NCI-H2171 (cell line): ENCODE data around the gene PI4KA.
"Not testable (repeated sequence)": the region's sequence is repeated elsewhere in the genome, so short reads cannot be mapped to it uniquely, and the experiment has no call there.

Experiments used
- DNase-seq: peaks from one replicate; lab custom pipeline; 2025; lab: John Stamatoyannopoulos, UW

PI4KA gene

GRCh38 chr22:20724676-20725454 is 133.7 kb downstream of the PI4KA start:
- DNase-seq = no peak

GRCh38 chr22:20721409-20722218 is 137.0 kb downstream of the PI4KA start:
- no peak for DNase-seq

- DNase-seq = no peak
These were observed 137.8 kb downstream of the PI4KA start for GRCh38 chr22:20720692-20721408.

GRCh38 chr22:20718727-20719126 is 139.9 kb downstream of the PI4KA start:
- DNase-seq = not testable (repeated sequence)

- not testable (repeated sequence) for DNase-seq
These were observed 140.6 kb downstream of the PI4KA start for GRCh38 chr22:20717981-20718380.

GRCh38 chr22:20717213-20717866 is 141.3 kb downstream of the PI4KA start:
- DNase-seq = not testable (repeated sequence)

- not testable (repeated sequence) for DNase-seq
These were observed 145.5 kb downstream of the PI4KA start for GRCh38 chr22:20713116-20713515.

GRCh38 chr22:20709966-20710365 is 148.6 kb downstream of the PI4KA start:
- DNase-seq = not testable (repeated sequence)

- not testable (repeated sequence) for DNase-seq
These were observed 151.0 kb downstream of the PI4KA start for GRCh38 chr22:20707549-20708118.

GRCh38 chr22:20703816-20704609 is 154.6 kb downstream of the PI4KA start:
- not testable (repeated sequence) for DNase-seq

GRCh38 chr22:20703414-20703806 is 155.2 kb downstream of the PI4KA start:
- DNase-seq = not testable (repeated sequence)

- DNase-seq = peak; percentile 80
These were observed 155.8 kb downstream of the PI4KA start for GRCh38 chr22:20702546-20703413.

- DNase-seq = not testable (repeated sequence)
These were observed 156.5 kb downstream of the PI4KA start for GRCh38 chr22:20702175-20702545.

GRCh38 chr22:20701680-20702136 is 156.9 kb downstream of the PI4KA start:
- DNase-seq = not testable (repeated sequence)

- DNase-seq = not testable (repeated sequence)
These were observed 158.3 kb downstream of the PI4KA start for GRCh38 chr22:20700347-20700746.

- DNase-seq = not testable (repeated sequence)
These were observed 158.8 kb downstream of the PI4KA start for GRCh38 chr22:20699856-20700255.

- peak; percentile 64 for DNase-seq
These were observed 161.0 kb downstream of the PI4KA start for GRCh38 chr22:20697481-20698113.

GRCh38 chr22:20696056-20696455 is 162.6 kb downstream of the PI4KA start:
- DNase-seq = not testable (repeated sequence)

GRCh38 chr22:20695205-20695604 is 163.4 kb downstream of the PI4KA start:
- not testable (repeated sequence) for DNase-seq
